Skeletal muscle satellite cell (primary cell): ENCODE results near the gene PAX5.

Experiments
- H3K27me3 ChIP-seq: 2 replicates; pipeline ENCODE4 v1.7.0; 2013; ENCODE audit warnings: low read length; ENCODE audit not compliant: control insufficient read depth, insufficient read depth
- H3K36me3 ChIP-seq: 2 replicates; pipeline ENCODE4 v1.7.0; 2013; ENCODE audit warnings: mild to moderate bottlenecking, control low read depth, low read length; ENCODE audit not compliant: insufficient read depth
- H3K4me1 ChIP-seq: 2 replicates; pipeline ENCODE4 v1.7.0; 2013; ENCODE audit warnings: low read length; ENCODE audit not compliant: control insufficient read depth, insufficient read depth
- H3K4me2 ChIP-seq: 2 replicates; pipeline ENCODE4 v1.7.0; 2013; ENCODE audit warnings: mild to moderate bottlenecking, low read length
- H3K4me3 ChIP-seq: 2 replicates; pipeline ENCODE4 v1.7.0; 2013; ENCODE audit warnings: low read length
- H3K9ac ChIP-seq: 2 replicates; pipeline ENCODE4 v1.7.0; 2013; ENCODE audit warnings: mild to moderate bottlenecking, low read depth, low read length, moderate library complexity
- H3K9me3 ChIP-seq: replicated peaks from 2 replicates; pipeline ENCODE4 v1.7.0; 2013; ENCODE audit warnings: mild to moderate bottlenecking, control low read depth, low read length

PAX5 gene

DNA sequence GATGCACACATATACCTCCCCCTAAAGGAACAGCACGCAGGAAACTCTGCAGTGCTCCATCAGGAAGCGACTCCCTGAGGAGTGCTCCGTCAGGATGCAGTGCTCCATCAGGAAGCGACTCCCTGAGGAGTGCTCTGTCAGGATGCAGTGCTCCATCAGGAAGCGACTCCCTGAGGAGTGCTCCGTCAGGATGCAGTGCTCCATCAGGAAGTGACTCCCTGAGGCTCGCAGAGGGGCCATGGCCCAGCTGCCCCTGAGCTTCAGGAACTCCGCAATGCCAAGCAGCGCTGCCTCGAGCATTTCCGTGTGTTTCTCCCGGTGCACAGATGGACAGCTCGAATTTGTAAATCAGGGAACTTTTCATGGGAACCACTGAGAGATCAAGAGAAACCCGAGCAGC lies 88.1 kb downstream of the PAX5 start:
- H3K9ac ChIP-seq: no peak overlapping the region
- no peaks in the 10 kb centered on the region for H3K36me3 ChIP-seq
- no peaks in the 10 kb centered on the region for H3K4me1 ChIP-seq
- H3K4me2 ChIP-seq: no peak overlapping the region
- H3K4me3 ChIP-seq: no peak overlapping the region
- peaks cover 66% of the 10 kb centered on the region for H3K27me3 ChIP-seq
- H3K9me3 ChIP-seq: no peaks in the 10 kb centered on the region

DNA sequence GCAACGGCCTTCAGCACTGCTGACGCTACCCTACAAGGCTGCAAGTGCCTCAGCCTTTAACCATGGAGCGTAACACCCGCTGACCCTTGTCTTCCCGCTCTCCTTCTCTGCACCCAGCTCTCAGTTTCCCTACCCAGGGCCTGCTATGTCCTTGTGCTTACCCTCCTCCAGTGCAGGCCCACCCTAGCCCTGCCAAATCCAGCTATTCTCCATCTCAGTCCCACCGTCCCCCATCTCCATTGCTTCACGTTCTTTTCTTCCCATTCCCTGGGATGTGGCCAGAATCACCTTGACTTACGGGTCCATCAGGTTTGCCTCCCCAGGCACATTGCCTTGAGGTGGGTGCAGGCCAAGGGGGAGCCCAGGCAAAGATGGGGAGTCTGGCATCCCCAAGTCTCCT lies 91.2 kb downstream of the PAX5 start:
- Histone ChIP-seq H3K9ac (no peak overlapping the region), H3K36me3 (no peaks in the 10 kb centered on the region), H3K9me3 (no peaks in the 10 kb centered on the region), H3K4me3 (no peak overlapping the region), H3K4me1 (no peaks in the 10 kb centered on the region), H3K27me3 (peaks cover 73% of the 10 kb centered on the region), H3K4me2 (no peak overlapping the region)

DNA sequence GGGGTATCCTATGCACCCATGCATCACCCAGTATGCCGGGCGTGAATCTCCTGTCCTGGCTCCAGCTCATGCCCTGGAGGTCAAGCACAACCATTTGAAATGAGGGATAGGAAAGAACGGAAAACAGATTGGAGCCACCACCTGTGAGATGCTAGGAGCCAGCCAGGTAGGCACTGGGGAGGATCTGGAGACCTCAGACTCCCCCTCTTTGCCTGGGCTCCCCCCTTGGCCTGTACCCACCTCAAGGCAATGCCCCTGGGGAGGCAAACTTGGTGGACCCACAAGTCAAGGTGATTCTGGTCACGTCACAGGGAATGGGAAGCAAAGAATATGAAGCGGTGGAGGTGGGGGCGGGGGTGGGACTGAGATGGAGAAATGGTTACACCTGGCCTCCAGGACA lies 92.6 kb downstream of the PAX5 start:
- no peaks in the 10 kb centered on the region for H3K36me3 ChIP-seq
- H3K9ac ChIP-seq: no peak overlapping the region
- peaks cover 79% of the 10 kb centered on the region for H3K27me3 ChIP-seq
- no peaks in the 10 kb centered on the region for H3K4me1 ChIP-seq
- H3K4me2 ChIP-seq: no peak overlapping the region
- H3K4me3 ChIP-seq: no peak overlapping the region
- no peaks in the 10 kb centered on the region for H3K9me3 ChIP-seq

DNA sequence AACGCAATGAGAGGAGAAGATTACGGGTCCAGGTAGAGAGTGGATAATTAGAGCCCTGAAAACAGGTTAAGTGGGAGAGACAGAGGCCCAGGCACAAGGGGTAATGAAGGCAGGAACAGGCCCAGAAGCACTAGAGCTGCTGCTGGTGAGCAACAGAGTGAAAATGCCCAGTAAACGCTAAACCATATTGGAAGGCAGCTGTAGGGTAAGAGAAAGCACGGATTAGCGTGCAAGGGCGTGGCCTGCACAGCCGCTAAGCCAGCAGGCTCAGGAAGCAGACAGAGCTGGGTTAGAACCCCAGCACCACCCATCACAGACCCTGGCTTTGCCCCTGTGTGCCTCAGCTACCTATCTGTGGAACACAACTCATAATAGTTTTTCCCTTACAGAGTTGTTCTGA lies 93.2 kb downstream of the PAX5 start:
- no peak overlapping the region for H3K4me3 ChIP-seq
- H3K9ac ChIP-seq: no peak overlapping the region
- no peaks in the 10 kb centered on the region for H3K9me3 ChIP-seq
- H3K4me1 ChIP-seq: no peaks in the 10 kb centered on the region
- H3K36me3 ChIP-seq: no peaks in the 10 kb centered on the region
- peaks cover 79% of the 10 kb centered on the region for H3K27me3 ChIP-seq
- no peak overlapping the region for H3K4me2 ChIP-seq

DNA sequence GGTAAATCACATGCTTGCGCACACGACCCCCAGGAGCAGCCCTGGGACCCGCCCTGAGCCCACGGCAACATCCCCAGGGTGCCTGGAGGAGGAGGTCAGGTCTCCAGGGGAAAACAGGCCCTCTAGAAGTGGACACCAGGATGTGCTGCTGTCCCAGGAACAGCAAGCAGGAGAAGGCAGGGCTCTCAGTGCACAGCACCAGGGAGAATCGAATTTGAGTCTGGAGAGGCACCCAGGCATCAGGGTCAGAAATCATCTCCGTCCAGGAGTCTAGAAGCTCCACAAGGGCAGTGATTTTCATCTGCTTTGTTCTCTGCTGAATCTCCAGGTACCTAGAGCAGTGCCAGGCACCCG lies 93.6 kb downstream of the PAX5 start:
- Histone ChIP-seq H3K36me3 (no peaks in the 10 kb centered on the region), H3K4me3 (no peak overlapping the region), H3K27me3 (peaks cover 83% of the 10 kb centered on the region), H3K9ac (no peak overlapping the region), H3K4me2 (no peak overlapping the region), H3K9me3 (no peaks in the 10 kb centered on the region), H3K4me1 (no peaks in the 10 kb centered on the region)

DNA sequence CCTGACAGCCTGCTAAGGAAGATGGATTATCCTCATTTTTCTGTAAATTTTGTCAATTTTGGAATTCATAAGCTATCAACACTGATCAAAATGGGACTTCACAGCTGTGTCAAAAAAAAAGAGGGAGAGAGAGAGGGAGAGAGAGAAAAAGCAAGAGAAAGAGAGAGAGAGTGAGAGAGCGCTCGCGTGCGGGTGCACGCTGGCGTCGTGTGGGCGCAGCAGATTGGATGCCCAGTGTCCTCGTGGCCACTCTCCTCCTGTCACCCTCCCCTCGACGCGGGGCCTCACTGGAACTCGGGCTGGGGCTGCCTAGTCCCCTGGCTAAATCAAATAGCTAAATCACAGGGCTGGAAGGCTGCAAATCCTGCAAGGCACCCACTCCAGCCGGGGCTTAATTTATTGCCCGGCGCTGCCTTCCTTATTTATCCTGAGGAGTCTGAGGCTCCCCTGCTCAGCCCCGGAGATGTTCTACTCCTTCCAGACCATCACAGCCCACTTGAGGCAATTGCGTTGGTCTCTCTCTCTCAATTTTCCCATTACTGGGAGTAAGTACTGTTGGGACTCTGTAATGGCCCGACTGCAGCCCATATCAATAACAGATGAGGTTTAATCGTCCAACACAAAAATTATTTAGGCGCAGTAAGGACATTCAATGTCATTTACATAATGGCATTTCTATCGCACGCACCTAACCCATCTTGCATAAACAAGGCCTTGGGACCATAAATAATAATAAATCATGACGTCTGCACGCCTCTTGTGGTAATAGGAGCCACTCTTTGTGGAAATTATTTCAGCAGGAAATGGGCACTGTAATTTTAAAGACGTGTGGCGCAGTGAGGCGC lies 94.2 kb downstream of the PAX5 start:
- Histone ChIP-seq H3K4me2 (no peak overlapping the region), H3K9me3 (no peaks in the 10 kb centered on the region), H3K9ac (no peak overlapping the region), H3K36me3 (no peaks in the 10 kb centered on the region), H3K4me1 (no peaks in the 10 kb centered on the region), H3K27me3 (peaks cover 81% of the 10 kb centered on the region), H3K4me3 (no peak overlapping the region)

DNA sequence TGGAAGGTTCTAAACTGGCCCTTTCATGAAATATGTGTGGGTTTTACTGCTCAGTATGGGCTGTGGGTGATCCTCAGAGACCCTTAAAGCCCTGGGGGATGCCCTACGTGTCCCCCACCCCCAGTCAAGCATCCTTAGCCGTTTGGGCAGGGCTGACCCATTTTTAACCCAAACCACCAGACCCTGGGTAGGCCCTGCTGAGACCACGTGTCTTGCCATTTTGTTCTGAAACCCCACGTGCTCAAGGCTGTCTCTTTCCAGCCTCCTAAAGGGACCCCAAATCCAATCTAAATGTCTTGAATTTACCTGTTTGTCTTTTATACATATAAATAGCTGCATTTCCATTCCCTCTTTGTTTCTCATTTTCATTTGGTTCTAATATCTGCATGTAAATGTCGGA lies 94.9 kb downstream of the PAX5 start:
- H3K36me3 ChIP-seq: no peaks in the 10 kb centered on the region

DNA sequence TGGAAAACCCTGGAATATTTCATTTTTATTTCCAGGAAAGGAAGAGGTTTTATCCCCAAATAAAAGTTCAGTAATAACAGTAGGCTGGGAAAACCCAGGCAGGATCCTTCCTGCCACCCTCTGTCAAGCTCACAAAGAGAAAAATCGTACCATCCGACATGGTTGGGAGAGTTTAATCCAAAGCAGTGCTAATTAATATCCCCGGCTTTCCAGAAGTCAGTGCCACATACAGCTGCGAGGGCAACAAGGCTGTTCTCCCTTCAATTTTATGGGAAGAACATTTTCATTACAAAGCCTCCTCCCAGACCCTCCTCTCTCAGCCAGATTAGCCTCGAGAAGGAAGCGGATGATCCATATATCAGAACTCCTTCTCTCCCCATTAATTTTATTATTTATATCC lies 95.5 kb downstream of the PAX5 start:
- no peaks in the 10 kb centered on the region for H3K4me1 ChIP-seq
- no peaks in the 10 kb centered on the region for H3K36me3 ChIP-seq
- H3K4me3 ChIP-seq: no peak overlapping the region
- H3K27me3 ChIP-seq: peaks cover 74% of the 10 kb centered on the region
- H3K9me3 ChIP-seq: no peaks in the 10 kb centered on the region
- H3K4me2 ChIP-seq: no peak overlapping the region
- H3K9ac ChIP-seq: no peak overlapping the region

More for the DNA sequence above, 94.9 kb downstream of the PAX5 start:
- Histone ChIP-seq H3K4me3 (no peak overlapping the region), H3K4me1 (no peaks in the 10 kb centered on the region), H3K4me2 (no peak overlapping the region), H3K9me3 (no peaks in the 10 kb centered on the region), H3K9ac (no peak overlapping the region), H3K27me3 (peaks cover 74% of the 10 kb centered on the region)

DNA sequence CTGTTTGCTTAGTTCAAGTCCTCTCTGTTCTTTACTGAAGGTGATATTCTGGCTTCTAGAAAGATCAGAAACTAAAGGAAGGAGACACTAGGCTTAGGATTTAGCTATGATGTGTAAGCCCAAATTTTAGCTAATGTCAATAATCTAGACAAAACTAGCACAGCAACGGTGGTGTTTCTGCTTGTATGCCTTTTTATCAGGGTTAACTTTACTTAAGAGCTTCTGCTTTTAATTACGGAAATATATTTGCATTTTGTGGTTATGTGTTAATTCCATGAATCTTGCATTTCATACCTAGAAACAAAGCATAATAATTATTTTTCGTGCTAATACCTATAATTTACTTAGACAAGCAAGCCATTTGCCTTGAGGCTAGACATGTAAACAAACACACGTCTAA lies 96.1 kb downstream of the PAX5 start:
- no peaks in the 10 kb centered on the region for H3K4me1 ChIP-seq
- H3K9me3 ChIP-seq: no peaks in the 10 kb centered on the region
- H3K4me2 ChIP-seq: no peak overlapping the region
- peaks cover 75% of the 10 kb centered on the region for H3K27me3 ChIP-seq
- H3K9ac ChIP-seq: no peak overlapping the region
- H3K4me3 ChIP-seq: no peak overlapping the region
- H3K36me3 ChIP-seq: no peaks in the 10 kb centered on the region

DNA sequence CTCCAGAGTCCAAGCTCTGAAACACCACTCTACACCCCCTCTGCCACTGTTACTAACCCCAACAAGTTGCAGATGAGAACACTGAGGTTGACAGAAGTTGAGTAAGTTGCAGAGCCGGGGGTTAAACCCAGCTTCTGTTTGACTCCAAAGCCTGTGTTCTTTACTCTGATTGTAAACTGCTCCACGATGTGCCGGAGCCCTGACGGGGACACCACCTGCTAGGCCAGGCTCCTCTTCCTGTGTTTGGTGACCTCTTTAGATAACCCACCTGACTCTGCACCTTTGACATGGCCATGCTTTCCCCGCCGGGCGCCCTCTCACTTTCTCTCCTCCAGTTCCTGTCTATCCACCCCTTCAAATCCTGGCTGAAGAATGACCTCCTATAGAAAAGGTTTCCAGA lies 96.7 kb downstream of the PAX5 start:
- no peaks in the 10 kb centered on the region for H3K4me1 ChIP-seq
- no peak overlapping the region for H3K4me2 ChIP-seq
- H3K4me3 ChIP-seq: no peak overlapping the region
- H3K9ac ChIP-seq: no peak overlapping the region
- H3K36me3 ChIP-seq: no peaks in the 10 kb centered on the region
- H3K27me3 ChIP-seq: peaks cover 69% of the 10 kb centered on the region
- H3K9me3 ChIP-seq: no peaks in the 10 kb centered on the region

DNA sequence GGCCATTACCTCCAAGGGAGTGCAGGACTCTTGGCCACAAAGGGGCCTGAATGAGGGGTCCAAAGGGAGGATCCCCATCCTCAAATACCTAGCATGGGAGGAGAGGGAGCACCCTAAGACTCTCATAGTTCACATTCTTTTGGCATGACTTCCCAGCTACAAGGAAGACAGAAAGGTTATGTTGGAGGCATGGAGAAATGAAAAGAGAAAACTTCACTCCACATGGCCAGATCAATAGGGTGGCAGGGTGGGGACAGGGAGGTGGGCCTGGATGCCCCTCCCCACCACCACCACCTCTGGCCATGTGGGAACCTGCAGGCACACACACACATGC lies 97.6 kb downstream of the PAX5 start:
- no peak overlapping the region for H3K4me3 ChIP-seq
- H3K9me3 ChIP-seq: no peaks in the 10 kb centered on the region
- peaks cover 63% of the 10 kb centered on the region for H3K27me3 ChIP-seq
- H3K4me1 ChIP-seq: no peaks in the 10 kb centered on the region
- no peak overlapping the region for H3K9ac ChIP-seq
- H3K4me2 ChIP-seq: no peak overlapping the region
- H3K36me3 ChIP-seq: no peaks in the 10 kb centered on the region

DNA sequence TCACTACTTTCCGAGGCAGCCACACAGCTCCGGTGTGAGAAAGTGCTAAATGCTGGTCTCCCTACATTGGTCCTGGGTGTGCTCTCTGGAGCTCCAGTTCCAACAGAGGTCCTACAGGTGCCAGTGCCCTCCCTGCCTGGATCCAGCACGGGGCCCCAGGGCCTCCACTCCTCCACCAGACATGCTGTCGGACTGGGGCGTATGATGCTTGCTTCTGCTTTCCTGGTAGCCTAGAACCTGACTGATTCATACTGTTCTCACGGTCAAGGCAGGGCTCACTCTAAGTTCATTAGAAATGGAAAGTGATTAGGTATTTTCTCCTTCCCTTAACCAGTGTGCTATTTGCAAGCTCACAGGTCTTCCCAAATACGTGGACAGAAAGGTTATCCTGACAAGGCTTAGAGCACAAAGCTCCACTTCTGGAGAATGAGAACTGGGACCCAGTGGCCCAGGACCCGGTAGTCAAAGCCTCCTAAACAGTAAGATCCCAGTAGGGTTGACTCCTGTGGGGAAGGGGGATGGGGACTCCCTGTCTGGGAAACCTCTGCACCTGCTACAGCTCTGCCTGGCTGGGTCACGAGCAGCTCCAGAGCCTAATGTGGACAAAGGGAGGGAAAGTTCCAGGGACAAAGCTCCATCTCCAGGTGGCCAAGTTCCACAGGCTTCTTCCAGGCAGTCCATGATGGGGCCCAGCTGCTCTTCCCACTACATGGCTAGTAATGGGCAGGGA lies 98.1 kb downstream of the PAX5 start:
- Histone ChIP-seq H3K9me3 (no peaks in the 10 kb centered on the region), H3K4me2 (no peak overlapping the region), H3K9ac (no peak overlapping the region), H3K27me3 (peaks cover 60% of the 10 kb centered on the region), H3K36me3 (no peaks in the 10 kb centered on the region), H3K4me1 (no peaks in the 10 kb centered on the region), H3K4me3 (no peak overlapping the region)
